Ovary (tissue), 9 donors: ENCODE results near the gene TRIM50. TPM values are rescaled to one million over a fixed set of nuclear protein-coding genes. Genes with fewer than 3 reads are reported as not detected.

Experiments used
- DNase-seq, 5 donors: peaks; one replicate each; pipeline ENCODE4 v3.0.0-alpha.2; 2019 to 2020
- H3K27ac ChIP-seq, 2 donors: fragments of 200-600 bp; one replicate each; pipeline versions ENCODE4 v1.5.1 to v1.8.0; 2019 to 2022
- H3K27me3 ChIP-seq: fragments of 200-600 bp; one replicate; pipeline ENCODE4 v1.8.0; 2022
- H3K36me3 ChIP-seq: fragments of 200-600 bp; sonication (generic); one replicate; pipeline ENCODE4 v1.5.1; 2019
- H3K4me1 ChIP-seq: one replicate; pipeline ENCODE4 v1.8.1; 2013; ENCODE audit warnings: mild to moderate bottlenecking, moderate library complexity; ENCODE audit not compliant: insufficient read depth
- H3K4me3 ChIP-seq: fragments of 200-600 bp; sonication (generic); one replicate; pipeline ENCODE4 v1.5.1; 2017
- H3K9me3 ChIP-seq, 2 donors: fragments of 200-600 bp in 1 of 2; sonication (generic) in 1 of 2; one replicate each; pipeline versions ENCODE4 v1.5.1 to v1.8.1; 2013 to 2019; ENCODE audit warnings: mild to moderate bottlenecking in 1 of 2, moderate library complexity in 1 of 2
- CTCF ChIP-seq, 3 donors: fragments of 450-650 bp in 2 of 3; fragments of 200-600 bp in 1 of 3; IDR thresholded peaks; one replicate each; pipeline versions ENCODE4 v1.5.1 to v1.8.0; 2016 to 2022; ENCODE audit warnings: antibody characterized with exemption in 3 of 3, mild to moderate bottlenecking in 1 of 3
- EP300 ChIP-seq: sonication (generic); formaldehyde crosslinking; IDR thresholded peaks from one replicate; pipeline ENCODE4 v1.6.1; 2017; ENCODE audit warnings: antibody characterized with exemption
- POLR2A ChIP-seq: fragments of 450-650 bp; IDR thresholded peaks from one replicate; pipeline ENCODE4 v1.6.1; 2017; ENCODE audit warnings: antibody characterized with exemption, mild to moderate bottlenecking, moderate library complexity
- WGBS, 3 donors: extraction: QIAGEN DNeasy Blood & Tissue Kit in 1 of 3; methylation state at CpG; one replicate each; pipeline versions ENCODE4 v1.1.5 to v1.1.7; 2013 to 2017; 5-methylcytosine and 5-hydroxymethylcytosine counted together
- intact Hi-C, 4 donors: fragments of 100-400 bp; cut with DNase I; formaldehyde crosslinking; loops; one replicate each; pipeline versions ENCODE4 v1.11.0 to v1.15.1; 2022 to 2023
- polyA plus RNA-seq, 2 donors: library from polyadenylated mRNA; stranded (reverse); fragments of 200-250 nt in 1 of 2; fragments of 350-450 nt in 1 of 2; fragmentation: Illumina TruSeq in 1 of 2; extraction: RNeasy Lipid Tissue Mini Kit (QIAGEN cat#74804) in 1 of 2; gene quantifications; one replicate each; pipeline ENCODE4 v1.2.3, GENCODE V29; 2013 to 2014
- total RNA-seq, 7 donors: library from RNA; depleted of rRNA in 2 of 7; stranded (reverse); fragments of >200 nt in 2 of 7; fragmentation: NEBNext Ultra II Directional in 3 of 7; extraction: Animal tissue kit (Norgen Biotek cat#: 25700) in 3 of 7; gene quantifications; one replicate each; pipeline versions ENCODE4 v1.1.0 to v1.2.4, GENCODE V29; 2016 to 2023
- donor health status: DM: no; HTN: no; CAD: no; lungs with moderate emphysema.
- donor health status: DM: no; HTN: no; CAD: no.
- donor health status: Bipolar disorder and iron deficiency.
- donor health status: DM: yes; HTN: yes; CAD: no.
- donor health status: DM: no; HTN: no; CAD: no.
- donor health status: DM: yes; HTN: yes; CAD: no.

Gene TRIM50
- total and polyA plus RNA-seq, 9 donors = 0.08 to 0.34 (median 0.25) TPM; not detected in 3

DNA sequence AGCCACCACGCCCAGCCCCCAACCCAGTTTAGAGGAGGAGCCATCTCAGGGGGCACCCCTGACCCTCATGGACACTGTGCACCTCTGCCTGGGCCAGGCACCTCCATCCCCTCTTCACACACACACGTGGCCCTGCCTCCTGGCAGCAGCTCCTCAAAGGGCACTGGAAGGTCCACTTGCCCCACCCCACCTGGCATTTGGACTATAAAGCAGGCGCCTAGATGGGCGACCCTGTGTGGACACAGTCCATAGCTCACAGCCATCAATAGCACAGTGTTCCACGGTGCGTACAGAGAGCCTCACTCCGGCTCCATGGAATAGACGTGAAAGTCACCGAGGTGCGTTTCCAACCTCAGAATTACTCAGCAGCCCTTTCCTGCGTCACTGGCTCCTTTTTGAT is 41.1 kb upstream of the TRIM50 start:
- Histone ChIP-seq H3K36me3 (no peaks in the 10 kb centered on the region), H3K4me1 (no peaks in the 10 kb centered on the region), H3K4me3 (no peak overlapping the region), H3K27me3 (no peaks in the 10 kb centered on the region), H3K9me3 (no peaks in the 10 kb centered on the region), H3K27ac (no peak overlapping the region)
- 76 to 80% (median 80%) methylated on average over 11 of the region's 11 CpGs for WGBS, 3 donors
- no peak for TF ChIP-seq EP300
- no peak for TF ChIP-seq POLR2A
- no peak for TF ChIP-seq CTCF (IDR thresholded peaks at IDR 0.05)
- intact Hi-C loops = no loop called here
- no peak for DNase-seq

- TF ChIP-seq POLR2A (no peak), EP300 (no peak), CTCF (IDR thresholded peaks at IDR 0.05) (no peak)
- H3K27ac ChIP-seq = no peak overlapping the region
- H3K4me1 ChIP-seq = no peaks in the 10 kb centered on the region
- no peaks in the 10 kb centered on the region for H3K9me3 ChIP-seq
- DNase-seq = no peak
- no peaks in the 10 kb centered on the region for H3K27me3 ChIP-seq
- intact Hi-C loops = no loop called here
- WGBS, 3 donors = 61 to 65% (median 65%) methylated on average over 12 of the region's 12 CpGs
- no peaks in the 10 kb centered on the region for H3K36me3 ChIP-seq
- no peak overlapping the region for H3K4me3 ChIP-seq
Observed at GRCh38 chr7:73366990-73367389, 39.1 kb upstream of the TRIM50 start.

- no peak for DNase-seq
- H3K36me3 ChIP-seq = no peaks in the 10 kb centered on the region
- intact Hi-C loops = no loop called here
- H3K27ac ChIP-seq = no peak overlapping the region
- no peak for TF ChIP-seq CTCF (IDR thresholded peaks at IDR 0.05)
- H3K9me3 ChIP-seq = no peaks in the 10 kb centered on the region
- H3K4me3 ChIP-seq = no peak overlapping the region
- H3K4me1 ChIP-seq = no peaks in the 10 kb centered on the region
- WGBS, 3 donors = 86 to 89% (median 88%) methylated on average over 11 of the region's 11 CpGs
- no peaks in the 10 kb centered on the region for H3K27me3 ChIP-seq
Observed at GRCh38 chr7:73366127-73366526, 38.2 kb upstream of the TRIM50 start.

GRCh38 chr7:73364006-73364728 is 36.3 kb upstream of the TRIM50 start:
- TF ChIP-seq POLR2A (no peak), EP300 (no peak), CTCF (IDR thresholded peaks at IDR 0.05) (no peak)
- Histone ChIP-seq H3K27ac (no peak overlapping the region), H3K4me3 (no peak overlapping the region), H3K36me3 (no peaks in the 10 kb centered on the region), H3K4me1 (no peaks in the 10 kb centered on the region), H3K9me3 (no peaks in the 10 kb centered on the region), H3K27me3 (no peaks in the 10 kb centered on the region)
- intact Hi-C loops = no loop called here
- WGBS, 3 donors = 60 to 69% (median 62%) methylated on average over 24 to 25 of the region's 25 CpGs
- DNase-seq = no peak
